HG03432 (cell line): ENCODE results near the gene ANKS4B.
"Not testable (repeated sequence)": the region's sequence is repeated elsewhere in the genome, so short reads cannot be mapped to it uniquely, and the experiment has no call there.

ENCODE experiments used
- ATAC-seq: cut with Tn5 transposase; IDR thresholded peaks from one replicate; pipeline ENCODE4 v1.9.1; 2021; ENCODE audit warnings: mild to moderate bottlenecking, moderate library complexity; ENCODE audit not compliant: unreplicated experiment

The ANKS4B gene

GRCh38 chr16:21233521-21234150 is at the start of gene ANKS4B:
TSS of gene ANKS4B (plus strand) at chr16:21233699. CDS start at chr16:21233738, 39 bp downstream.
- no peak for ATAC-seq

- ATAC-seq, result no peak
These were observed 49.5 kb upstream of the ANKS4B start for GRCh38 chr16:21183995-21184394.

- ATAC-seq, result no peak
These were observed 48.7 kb upstream of the ANKS4B start for GRCh38 chr16:21184834-21185233.

GRCh38 chr16:21185659-21186325 is 47.7 kb upstream of the ANKS4B start:
- no peak for ATAC-seq

- no peak for ATAC-seq
These were observed 47.2 kb upstream of the ANKS4B start for GRCh38 chr16:21186326-21186691.

- no peak for ATAC-seq
These were observed 44.2 kb upstream of the ANKS4B start for GRCh38 chr16:21189311-21189710.

- ATAC-seq, result no peak
These were observed 43.5 kb upstream of the ANKS4B start for GRCh38 chr16:21190013-21190412.

GRCh38 chr16:21190599-21190998 is 42.9 kb upstream of the ANKS4B start:
- ATAC-seq, result no peak

GRCh38 chr16:21192991-21193390 is 40.5 kb upstream of the ANKS4B start:
- ATAC-seq, result no peak

- ATAC-seq, result peak; percentile 48
These were observed 38.7 kb upstream of the ANKS4B start for GRCh38 chr16:21194771-21195301.

- ATAC-seq, result not testable (repeated sequence)
These were observed 38.2 kb upstream of the ANKS4B start for GRCh38 chr16:21195330-21195729.

GRCh38 chr16:21197112-21197511 is 36.4 kb upstream of the ANKS4B start:
- ATAC-seq, result no peak

- no peak for ATAC-seq
These were observed 35.9 kb upstream of the ANKS4B start for GRCh38 chr16:21197621-21198020.

- no peak for ATAC-seq
These were observed 33.8 kb upstream of the ANKS4B start for GRCh38 chr16:21199607-21200218.

- no peak for ATAC-seq
These were observed 30.2 kb upstream of the ANKS4B start for GRCh38 chr16:21203155-21203797.

GRCh38 chr16:21205303-21205702 is 28.2 kb upstream of the ANKS4B start:
- ATAC-seq, result no peak

- ATAC-seq, result no peak
These were observed 26.9 kb upstream of the ANKS4B start for GRCh38 chr16:21206550-21206949.

- ATAC-seq, result no peak
These were observed 24.9 kb upstream of the ANKS4B start for GRCh38 chr16:21208446-21209230.

- ATAC-seq, result no peak
These were observed 22.0 kb upstream of the ANKS4B start, which contains the start of gene ZP2 for GRCh38 chr16:21211486-21211885. TSS of gene ZP2 (minus strand) at chr16:21211574. CDS start at chr16:21211547, 27 bp downstream.

- no peak for ATAC-seq
These were observed 19.4 kb upstream of the ANKS4B start for GRCh38 chr16:21214086-21214485.

GRCh38 chr16:21217121-21217520 is 16.4 kb upstream of the ANKS4B start:
- no peak for ATAC-seq
